Stimulated activated CD8-positive, alpha-beta memory T cell treated with anti-CD3 and anti-CD28 coated beads, Interleukin-4, amount 100 ng/mL, for 4 hours (primary cell): Measurements from ENCODE around the gene IGSF8.

Experiments used
- DNase-seq, 2 donors: peaks; one replicate each; pipeline ENCODE4 v3.0.0-alpha.2; 2020; ENCODE audit warnings: low read depth in 2 of 2, low spot score in 1 of 2

IGSF8 gene, protein sequence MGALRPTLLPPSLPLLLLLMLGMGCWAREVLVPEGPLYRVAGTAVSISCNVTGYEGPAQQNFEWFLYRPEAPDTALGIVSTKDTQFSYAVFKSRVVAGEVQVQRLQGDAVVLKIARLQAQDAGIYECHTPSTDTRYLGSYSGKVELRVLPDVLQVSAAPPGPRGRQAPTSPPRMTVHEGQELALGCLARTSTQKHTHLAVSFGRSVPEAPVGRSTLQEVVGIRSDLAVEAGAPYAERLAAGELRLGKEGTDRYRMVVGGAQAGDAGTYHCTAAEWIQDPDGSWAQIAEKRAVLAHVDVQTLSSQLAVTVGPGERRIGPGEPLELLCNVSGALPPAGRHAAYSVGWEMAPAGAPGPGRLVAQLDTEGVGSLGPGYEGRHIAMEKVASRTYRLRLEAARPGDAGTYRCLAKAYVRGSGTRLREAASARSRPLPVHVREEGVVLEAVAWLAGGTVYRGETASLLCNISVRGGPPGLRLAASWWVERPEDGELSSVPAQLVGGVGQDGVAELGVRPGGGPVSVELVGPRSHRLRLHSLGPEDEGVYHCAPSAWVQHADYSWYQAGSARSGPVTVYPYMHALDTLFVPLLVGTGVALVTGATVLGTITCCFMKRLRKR

DNA sequence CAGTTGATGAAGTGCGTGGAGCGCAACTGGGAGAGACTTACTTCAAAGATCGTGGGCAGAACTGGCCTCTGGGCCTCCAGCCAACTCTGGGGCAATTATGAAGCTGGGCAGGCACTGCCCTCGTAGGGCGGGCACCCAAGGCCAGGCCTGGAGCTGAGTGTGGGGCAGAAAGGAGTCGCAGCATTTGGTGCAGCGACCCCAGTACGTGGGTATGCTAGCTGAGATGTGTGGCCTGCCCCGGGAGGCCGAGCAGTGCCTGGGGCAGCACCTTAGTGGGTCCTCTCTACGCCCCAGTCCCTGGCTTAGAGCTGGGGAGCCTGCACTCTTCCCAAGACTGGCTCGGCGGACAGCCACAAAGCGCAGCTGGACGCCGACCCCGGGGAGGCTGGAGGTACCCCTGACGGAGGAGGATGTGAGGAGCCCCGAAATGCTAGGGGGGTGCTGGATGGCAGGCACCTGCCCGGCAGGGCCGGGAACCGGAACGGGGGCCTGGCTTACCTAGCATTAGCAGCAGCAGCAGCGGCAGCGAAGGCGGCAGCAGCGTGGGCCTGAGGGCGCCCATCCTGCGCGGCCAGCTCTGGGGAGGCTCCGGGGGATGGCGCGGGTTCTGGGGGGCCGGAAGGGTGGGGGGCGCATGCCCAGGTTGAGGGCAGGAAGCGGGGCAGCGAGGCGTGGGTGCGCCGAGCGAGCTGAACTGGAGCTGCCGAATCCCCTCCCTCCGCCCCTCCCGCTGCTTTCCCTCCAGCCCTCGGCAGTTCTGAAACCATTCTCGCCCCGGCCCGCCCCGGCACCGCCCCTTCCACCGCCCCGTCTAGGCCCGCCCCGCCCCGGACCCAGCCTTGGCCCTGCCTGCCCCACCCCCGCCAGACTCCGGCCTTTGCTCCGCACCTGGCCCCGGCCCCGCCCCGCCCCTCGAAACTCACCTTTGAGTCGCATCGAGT lies at the start of gene IGSF8:
Gene IGSF8 (minus strand): TSS at position 709 of the 941 bp plus-strand sequence. CDS start 147 bp downstream, at position 562.
- peak; percentile 84 to 85 for DNase-seq

GRCh38 chr1:160148121-160148520 lies 49.7 kb upstream of the IGSF8 start:
- DNase-seq, result no peak

GRCh38 chr1:160146107-160146506 lies 47.7 kb upstream of the IGSF8 start:
- no peak for DNase-seq

DNA sequence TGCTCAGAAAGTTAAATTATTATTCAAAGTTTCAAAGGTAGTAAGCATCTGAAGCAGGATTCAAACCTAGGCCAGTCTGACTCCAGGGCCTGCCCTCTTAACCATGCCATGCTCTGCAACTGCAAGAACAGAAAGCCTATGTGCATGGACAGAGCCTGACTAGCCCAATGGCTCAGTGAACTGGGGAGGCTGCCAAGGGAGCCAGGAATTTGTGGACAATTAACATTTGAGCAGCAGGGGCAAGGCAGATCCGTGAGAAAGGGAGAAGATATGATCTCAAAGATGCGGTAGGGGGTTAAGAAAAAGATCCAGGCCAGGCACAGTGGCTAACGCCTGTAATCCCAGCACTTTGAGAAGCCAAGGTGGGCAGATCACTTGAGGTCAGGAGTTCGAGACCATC lies 46.5 kb upstream of the IGSF8 start:
- DNase-seq, result no peak

- DNase-seq, result no peak
Measured at GRCh38 chr1:160143695-160144094, 45.3 kb upstream of the IGSF8 start.

- no peak for DNase-seq
Measured at GRCh38 chr1:160139840-160140239, 41.4 kb upstream of the IGSF8 start.

- no peak for DNase-seq
Measured at GRCh38 chr1:160137216-160137862, 38.9 kb upstream of the IGSF8 start.

GRCh38 chr1:160136926-160137200 lies 38.4 kb upstream of the IGSF8 start:
- no peak for DNase-seq

DNA sequence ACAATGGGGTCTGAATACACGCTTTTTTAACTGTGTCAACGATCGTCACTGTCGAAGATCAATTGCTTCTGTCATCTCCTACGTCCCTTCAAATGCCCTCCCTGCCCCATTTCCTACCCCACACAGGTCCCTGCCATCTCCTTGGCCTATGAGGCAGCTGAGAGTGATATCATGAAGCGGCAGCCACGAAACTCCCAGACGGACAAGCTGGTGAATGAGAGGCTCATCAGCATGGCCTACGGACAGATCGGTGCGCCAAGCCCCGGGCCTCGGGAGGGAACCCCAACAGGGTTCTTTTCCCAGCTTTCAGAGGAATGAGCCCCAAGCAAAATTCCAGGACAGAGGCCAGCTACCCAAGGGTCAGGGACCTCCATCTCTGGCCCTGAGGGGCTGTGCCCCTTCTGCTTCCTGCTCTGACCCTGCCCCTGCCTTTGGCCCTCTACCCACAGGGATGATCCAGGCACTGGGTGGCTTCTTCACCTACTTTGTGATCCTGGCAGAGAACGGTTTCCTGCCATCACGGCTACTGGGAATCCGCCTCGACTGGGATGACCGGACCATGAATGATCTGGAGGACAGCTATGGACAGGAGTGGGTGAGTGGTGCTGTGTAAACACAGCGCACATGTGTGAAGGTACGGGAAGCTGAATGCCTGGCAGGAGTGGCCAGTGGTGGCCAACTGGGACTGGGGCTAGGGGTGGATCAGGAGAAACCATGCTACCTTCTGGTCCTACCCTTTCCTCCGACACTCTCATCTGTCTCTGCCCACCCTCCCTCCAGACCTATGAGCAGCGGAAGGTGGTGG lies 37.9 kb upstream of the IGSF8 start:
- DNase-seq, result no peak

DNA sequence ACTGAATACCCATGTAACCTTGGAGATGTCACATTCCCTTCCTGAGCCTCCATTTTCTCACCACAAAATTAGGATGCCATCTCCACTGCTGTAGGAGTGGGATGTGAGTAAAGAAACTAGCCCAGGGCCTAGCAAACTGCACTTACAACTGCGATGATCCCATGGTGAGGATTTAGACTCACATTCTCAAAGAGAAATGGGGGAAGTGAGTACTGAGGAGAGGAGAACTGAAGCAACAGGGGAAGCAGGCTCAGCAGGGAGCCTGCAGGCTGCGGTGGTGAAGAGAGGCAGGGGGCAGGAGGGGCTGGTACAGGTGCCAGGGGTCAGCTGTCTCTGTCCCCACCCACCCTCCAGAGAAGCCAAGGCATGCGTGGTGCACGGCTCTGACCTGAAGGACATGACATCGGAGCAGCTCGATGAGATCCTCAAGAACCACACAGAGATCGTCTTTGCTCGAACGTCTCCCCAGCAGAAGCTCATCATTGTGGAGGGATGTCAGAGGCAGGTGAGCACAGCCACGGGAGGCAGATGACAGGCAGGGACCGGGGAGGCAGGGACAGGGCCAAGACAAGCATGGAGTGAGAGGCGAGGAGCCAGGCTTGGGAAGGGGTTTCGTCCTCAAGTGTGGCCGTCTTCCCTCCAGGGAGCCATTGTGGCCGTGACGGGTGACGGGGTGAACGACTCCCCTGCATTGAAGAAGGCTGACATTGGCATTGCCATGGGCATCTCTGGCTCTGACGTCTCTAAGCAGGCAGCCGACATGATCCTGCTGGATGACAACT lies 36.6 kb upstream of the IGSF8 start:
- DNase-seq, result no peak

DNA sequence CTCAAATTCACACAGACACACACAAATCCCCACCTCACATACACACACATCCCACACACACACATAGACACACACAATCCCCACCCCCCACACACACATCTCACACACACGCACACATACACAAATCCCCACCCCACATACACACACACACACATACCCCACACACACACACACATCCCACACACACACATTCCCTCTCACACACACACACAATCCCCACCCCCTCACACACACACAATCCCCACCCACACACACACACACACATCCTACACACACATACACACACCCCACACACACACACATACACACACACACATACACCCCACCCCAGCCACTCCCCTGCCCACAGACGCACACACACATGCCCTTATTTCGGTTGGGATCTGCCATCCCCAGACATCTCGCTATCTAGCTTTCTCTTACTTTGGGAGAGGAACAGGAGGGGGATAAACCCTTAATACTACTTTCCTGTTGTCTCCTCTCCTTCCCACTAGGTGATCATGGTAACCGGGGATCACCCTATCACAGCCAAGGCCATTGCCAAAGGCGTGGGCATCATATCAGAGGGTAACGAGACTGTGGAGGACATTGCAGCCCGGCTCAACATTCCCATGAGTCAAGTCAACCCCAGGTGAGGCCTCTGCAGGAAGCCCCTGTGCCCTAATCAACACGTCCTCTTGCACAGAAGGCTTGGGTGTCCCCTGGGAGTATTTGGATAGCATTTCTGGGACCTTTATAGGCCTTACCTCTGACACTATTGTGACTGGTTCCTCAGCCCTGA lies 35.8 kb upstream of the IGSF8 start:
- DNase-seq, result no peak

GRCh38 chr1:160131803-160132565 lies 33.6 kb upstream of the IGSF8 start:
- no peak for DNase-seq

GRCh38 chr1:160130939-160131338 lies 32.5 kb upstream of the IGSF8 start:
- DNase-seq, result no peak

DNA sequence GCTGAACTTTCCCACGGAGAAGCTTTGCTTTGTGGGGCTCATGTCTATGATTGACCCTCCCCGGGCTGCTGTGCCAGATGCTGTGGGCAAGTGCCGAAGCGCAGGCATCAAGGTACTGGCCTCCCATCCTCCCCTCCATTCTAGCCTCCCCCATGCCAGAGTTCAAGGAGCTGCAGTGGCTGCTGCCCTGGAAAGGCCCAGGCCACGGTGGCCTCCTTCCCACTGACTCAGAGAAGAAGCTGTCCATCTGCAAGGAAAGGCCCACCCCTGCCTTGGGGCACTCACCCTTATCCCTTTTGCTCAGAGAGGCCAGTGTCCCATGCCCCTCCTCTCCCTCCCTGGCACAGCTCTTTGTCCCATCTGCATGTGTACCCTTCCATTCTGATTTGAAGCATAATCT lies 32.1 kb upstream of the IGSF8 start:
- no peak for DNase-seq

DNA sequence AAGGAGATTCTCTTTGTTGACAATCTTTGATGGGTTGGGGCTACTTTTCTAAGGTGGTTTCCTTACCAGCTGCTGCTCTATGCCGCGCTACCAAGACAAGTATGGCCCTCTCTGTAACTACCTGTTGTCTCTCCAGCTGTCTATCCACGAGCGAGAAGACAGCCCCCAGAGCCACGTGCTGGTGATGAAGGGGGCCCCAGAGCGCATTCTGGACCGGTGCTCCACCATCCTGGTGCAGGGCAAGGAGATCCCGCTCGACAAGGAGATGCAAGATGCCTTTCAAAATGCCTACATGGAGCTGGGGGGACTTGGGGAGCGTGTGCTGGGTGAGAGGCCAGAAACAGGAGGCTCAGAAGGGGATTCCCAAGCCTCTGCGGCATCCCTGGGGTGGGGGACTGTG lies 31.5 kb upstream of the IGSF8 start:
- no peak for DNase-seq

DNA sequence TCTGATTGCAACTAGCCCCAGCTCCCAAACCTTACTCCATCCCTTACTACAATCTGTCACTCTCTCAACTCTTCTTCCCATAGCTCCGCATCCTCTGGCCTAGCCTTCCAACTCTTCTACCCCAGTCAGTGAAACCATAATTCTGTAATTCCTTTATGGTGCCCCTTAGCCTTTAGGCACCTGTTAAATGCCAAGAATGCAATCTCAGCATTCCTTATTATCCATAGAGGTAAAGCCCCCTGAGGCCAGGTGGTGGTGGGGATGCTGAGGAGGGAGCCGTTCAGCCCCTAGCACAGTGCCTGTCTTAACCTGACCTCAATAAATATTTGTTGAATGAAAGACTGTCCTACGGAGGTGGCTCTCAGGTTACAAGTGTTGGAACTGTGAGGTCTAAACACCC lies 31.1 kb upstream of the IGSF8 start:
- DNase-seq, result no peak

DNA sequence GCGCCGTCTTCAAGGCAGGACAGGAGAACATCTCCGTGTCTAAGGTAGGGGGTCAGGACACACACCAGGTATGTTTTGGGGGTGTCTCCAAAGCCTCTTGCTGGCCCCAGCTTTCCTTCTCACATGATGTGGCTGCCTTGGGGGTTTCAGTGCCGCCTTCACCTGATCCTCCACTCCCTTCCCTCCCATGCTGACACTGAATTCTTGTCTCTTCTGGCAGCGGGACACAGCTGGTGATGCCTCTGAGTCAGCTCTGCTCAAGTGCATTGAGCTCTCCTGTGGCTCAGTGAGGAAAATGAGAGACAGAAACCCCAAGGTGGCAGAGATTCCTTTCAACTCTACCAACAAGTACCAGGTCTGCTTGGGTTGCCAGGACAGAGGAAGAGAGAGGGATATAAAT lies 30.6 kb upstream of the IGSF8 start:
- DNase-seq, result no peak

DNA sequence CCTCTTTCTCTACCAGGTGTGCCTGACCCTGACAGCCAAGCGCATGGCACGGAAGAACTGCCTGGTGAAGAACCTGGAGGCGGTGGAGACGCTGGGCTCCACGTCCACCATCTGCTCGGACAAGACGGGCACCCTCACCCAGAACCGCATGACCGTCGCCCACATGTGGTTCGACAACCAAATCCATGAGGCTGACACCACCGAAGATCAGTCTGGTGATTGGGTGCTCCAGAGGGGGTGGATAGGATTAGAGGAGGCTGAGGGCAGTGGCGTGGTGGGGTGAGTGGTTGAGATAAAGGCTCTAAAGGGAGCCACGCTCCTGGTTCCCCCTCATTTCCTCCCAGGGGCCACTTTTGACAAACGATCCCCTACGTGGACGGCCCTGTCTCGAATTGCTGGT lies 30.2 kb upstream of the IGSF8 start:
- DNase-seq, result no peak
